GM18520 (cell line): Measurements from ENCODE around the gene CUL1.

ENCODE experiments used
- ATAC-seq: cut with Tn5 transposase; IDR thresholded peaks from one replicate; pipeline ENCODE4 v1.9.1; 2021; ENCODE audit not compliant: unreplicated experiment

CUL1 gene

DNA sequence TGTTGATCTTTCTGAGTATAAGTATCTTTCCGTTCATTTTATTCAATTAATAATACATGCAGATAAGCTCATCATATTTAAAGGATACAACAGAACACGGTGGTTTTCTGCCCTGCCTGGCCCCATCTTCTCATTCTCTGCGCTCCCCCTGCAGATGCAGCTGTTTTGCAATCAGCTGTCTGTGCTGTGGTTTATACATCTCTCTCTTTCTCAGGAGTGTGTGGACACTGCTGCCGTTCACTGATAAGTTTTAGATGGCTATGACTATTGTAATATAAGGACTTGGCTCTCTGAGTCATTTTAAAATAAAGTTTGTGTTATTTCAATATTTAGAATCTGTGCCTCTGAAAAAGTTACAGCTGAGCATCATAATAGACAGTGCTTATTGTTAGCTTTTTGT lies 54.5 kb downstream of the CUL1 start:
- ATAC-seq = no peak

DNA sequence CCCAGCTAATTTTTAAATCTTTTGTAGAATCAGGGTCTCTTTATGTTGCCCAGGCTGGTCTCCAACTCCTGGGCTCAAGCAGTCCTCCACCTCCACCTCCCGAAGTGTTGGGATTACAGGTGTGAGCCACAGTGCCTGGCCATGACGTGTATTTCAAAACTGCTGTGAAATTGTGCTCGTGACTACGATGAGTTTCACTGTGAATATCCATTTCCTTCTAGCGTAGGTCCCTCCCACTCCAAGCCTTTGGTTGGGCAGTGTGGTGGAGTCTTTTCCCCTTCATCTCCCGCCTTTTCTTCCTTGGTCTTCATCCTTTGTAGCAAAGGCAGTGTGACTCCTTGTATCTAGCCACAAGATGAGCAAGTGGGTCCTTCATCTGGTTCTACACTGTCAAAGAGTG lies 56.2 kb downstream of the CUL1 start:
- ATAC-seq = no peak

DNA sequence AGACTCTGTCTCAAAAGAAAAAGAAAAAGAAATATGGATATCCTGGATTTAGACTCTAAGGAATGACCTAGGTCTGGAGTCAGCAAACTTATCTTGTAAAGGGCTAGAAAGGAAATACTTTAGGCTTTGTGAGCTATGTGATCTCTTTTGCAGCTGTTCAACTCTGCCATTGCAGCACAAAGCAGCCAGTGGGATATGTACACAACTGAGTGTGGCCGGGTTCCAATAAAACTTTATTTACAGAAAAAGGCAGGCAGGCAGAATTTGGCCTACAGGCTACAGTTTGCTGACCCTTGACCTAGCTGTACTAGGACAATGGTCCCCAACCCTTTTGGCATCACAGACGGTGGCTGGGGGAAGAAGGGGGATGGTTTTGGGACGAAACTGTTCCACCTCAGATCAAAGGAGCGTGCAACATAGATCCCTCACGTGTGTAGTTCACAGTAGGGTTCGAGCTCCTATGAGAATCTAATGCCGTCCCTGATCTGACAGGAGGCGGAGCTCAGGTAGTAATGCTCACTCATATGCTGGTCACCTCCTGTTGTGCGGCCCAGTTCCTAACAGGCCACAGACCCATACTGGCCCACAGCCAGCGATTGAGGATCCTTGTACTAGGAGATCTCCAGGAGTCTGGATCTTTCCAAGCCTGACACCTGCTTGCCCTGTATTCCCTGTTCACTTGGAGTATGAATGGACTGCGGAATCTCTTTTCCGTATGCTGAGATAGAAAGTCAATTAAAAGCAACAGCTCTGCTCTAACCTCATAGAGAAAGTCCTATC lies 63.0 kb downstream of the CUL1 start:
- ATAC-seq = no peak

DNA sequence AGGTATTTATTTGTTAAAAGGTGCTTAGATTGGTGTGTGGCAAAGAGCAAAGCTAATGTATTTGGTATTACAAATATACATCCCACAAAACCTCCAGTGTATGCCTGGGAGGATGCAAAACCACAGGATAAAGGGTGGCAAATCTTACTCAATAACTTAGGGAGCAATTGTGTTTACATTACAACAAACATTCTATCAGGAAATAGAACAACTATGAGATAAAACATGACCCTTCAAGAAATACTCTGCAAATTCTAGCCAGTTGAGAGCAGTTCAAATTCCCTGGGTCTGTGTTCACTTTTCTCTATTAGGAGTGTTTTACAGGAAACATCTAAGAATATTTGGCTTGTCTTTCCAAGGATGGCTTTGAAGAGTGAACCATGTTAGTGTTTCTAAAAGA lies 64.9 kb downstream of the CUL1 start:
- no peak for ATAC-seq

DNA sequence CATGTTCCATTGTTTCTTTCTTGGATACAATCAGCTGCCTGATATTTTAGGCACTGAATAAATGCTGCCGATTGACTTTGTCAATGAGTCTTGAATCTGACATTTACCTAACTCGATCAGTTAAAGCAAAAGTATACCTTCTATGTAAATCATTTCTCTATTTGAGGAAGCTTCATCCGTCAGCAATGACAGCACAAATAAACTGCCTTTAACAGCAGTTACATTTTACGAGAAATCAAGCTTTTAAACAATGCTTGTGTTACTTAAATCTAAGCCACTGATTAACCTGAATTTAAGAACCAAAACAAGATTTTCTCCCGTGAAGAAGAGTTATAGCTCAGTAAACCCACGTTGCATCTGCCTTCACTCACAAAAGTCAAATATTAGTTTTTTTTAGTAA lies 71.3 kb downstream of the CUL1 start:
- no peak for ATAC-seq

DNA sequence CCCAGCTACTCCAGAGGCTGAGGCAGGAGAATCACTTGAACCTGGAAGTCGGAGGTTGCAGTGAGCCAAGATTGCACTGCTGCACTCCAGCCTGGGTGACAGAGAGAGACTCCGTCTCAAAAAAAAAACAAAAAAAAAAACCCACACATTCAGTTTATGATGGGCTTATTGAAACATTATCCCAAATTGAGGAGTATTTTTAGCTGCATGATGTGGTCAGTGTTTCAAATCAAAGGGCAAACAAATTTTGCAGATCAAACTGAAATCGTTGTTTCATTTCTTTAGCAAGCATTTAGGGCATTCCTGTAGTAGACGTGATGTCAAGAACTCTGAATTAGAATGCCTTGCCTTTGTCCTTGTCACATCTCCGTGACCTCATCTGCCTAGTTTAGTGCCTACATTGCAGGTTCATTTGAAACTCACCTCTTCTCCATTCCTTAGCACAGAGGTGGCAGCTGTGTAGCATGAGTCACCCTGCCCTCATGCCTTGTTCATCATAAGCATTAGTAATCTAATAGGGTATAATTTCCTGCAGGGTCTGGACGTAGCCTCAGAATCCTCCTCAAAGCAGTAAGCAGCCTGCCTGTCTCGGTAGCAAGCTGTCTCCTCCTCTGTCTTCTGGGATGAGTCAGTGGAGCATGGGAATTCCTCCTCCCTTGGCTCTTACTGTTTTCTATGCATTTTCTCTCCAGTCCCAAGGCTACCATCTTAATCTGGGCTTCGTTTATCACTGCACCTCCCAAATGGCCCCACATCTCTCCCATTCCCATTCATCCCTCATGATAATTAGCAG lies 73.8 kb downstream of the CUL1 start:
- ATAC-seq = no peak

DNA sequence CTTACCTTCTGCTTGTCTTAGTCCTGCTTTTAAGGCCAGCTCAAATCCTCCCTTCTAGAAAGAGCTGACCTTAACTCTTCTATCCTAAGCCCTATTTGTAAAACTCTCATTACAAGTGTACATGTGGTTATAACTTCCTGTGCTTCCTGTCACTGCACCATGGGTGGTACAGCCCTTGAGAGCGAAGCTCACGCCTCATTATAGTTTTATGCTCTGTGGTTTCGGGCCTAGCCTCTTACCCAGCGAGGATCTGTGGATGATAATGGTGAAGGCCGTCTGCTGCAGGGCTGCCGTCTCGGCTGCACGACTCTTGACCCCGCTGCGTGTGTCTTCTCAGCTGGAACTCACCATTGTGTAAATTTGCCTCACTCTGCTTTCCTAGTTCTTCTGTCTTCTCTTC lies 74.6 kb downstream of the CUL1 start:
- peak; percentile 64 for ATAC-seq

DNA sequence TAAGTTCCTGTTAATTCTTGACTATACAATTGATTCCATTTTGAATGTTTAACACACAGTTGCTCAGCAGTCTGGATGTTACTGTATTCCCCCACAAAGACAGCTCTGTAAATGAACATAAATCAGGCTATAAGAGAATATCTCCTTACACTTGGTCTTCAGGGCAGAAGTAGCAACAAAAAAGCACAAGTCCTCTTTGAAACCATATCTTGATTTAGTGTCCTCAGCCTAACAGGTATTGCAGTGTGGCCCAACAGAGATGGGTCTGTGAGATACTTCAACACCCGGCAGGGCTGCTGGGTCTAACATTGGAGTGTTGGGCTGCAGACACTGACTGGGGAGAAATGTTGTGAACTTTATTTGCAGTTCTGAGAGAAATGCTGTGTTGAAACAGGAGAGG lies 75.8 kb downstream of the CUL1 start:
- no peak for ATAC-seq

DNA sequence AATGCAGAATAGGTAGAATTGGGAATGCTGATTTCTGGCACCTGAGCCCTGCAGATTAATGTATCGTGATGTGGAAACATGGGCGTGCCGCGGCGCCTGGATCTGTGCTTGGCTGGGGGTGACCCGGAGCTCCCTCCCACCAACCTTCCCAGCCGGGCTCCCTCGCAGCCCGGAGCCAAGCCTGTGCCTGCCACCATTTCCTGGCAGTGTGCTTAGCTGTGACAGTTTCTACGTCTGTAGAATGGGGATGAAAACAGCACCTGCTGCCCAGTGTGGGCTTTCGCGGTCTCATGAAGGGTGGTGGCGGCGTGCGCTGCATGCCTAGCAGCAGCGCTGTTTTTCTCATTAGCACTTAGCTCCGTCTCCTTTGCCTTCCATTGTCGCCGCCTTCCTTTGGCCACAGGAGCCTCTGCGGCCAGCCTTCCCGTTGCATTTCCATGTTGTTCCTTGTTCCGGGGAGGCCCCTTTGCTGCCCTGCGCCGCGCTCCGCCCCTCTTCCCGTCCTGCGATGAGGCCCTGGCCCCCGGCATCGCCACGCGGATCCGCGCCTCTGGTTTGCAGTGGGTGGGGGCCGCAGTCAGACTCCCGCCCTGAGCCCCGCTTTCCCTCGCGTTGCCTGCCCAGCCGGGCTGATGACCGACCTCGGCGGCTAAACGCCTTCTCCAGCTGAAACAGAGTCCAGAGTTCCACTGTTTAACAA lies 84.2 kb downstream of the CUL1 start:
- ATAC-seq = no peak

DNA sequence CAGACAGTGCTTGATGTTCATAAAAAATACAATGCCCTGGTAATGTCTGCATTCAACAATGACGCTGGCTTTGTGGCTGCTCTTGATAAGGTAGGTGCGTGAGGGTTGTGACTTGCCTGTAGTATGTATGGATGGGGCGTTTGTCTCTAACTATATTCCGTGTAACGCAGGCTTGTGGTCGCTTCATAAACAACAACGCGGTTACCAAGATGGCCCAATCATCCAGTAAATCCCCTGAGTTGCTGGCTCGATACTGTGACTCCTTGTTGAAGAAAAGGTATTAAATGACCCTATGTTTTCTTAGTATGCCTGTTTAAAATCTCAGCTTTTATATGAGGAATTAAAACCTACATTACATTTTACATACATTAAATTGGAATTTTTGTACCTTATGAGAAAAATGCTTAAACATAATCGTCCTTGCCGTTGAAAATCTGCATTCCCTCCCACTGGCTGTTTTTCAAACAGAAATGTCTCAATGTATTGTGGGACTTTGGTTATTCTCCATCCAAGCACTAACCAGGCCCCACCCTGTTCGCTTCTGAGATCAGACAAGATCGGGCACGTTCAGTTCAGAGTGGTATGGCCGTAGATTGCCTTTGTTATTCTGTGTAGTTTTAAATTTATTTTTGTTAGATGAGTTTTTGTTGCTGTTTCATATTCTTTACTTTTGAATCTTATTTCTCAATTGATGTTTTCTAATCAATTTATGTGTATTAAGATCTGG lies 85.3 kb downstream of the CUL1 start:
- ATAC-seq = no peak

DNA sequence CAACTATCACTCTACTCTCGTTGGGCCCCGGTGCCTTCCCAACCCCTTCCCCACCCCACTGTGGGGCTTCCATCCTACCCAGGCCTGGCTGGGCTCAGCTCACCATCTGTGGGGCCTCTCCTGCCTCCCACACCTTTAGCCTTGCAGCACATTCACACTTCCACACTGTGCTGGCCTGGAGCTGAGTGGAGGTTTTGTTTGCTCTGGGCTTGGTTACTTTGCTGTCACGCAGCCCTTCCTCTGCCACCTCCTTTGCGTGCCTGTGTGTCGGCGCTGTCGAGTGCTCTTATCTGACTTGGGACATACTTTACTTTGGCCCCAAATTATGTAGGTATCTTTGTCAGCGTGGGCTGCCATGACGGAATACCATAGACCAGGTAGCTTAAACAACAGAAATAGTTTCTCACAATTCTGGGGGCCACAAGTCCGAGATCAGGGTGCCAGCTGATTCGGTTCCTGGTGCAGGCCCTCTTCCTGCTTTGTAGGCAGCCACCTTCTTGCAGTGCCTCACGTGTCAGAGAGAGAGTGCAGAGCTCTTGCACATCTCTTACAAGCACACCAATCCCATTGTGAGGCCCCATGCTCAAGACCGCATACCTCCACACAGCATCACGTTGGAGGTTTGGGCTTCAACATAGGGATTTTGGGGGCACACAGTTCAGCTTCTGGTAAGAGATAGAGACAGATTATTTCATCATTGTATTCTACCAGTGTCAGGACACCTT lies 89.0 kb downstream of the CUL1 start:
- ATAC-seq = no peak

DNA sequence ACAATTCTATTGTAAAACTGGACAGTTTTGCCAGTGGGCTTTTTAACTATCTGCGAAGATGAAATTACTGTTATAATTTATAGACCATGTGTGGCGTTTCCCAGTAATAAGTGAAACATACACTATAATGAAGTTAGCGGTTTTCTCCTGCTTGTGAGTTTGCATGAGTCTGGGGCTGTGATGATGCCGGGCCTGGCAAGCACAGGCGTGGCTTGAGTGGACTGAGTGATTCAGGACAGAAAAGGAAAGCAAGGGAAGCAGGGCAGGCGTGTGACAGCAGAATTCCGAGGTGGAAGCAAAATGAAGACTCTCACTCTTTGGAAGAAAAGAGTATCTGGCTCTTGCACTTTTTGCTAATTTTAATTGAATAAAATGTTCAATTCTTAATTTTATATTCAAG lies 90.5 kb downstream of the CUL1 start:
- no peak for ATAC-seq

DNA sequence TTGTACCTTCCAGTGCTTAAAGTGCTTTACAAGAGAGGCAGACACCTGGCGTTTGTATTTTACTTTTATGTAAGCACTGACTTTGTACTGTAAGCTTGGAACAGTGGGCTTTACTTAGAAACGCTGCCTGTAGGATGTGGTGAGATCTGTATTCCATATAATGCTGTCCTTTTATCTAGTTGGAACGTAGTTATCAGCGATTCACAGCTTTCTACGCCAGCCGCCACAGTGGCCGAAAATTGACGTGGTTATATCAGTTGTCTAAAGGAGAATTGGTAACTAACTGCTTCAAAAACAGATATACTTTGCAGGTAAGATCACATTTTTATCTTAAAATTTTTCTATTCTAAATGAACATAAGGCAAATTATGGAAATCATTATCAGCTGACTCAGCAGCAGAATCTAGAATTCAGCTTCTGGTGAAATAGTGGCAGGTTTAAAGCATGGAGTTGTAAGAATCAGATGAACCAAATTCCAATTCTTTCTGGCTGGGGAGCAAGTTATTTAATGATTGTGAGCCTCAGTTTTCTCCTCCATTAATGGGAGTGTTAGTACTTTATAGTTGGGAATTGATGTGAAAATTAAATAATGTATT lies 91.5 kb downstream of the CUL1 start:
- ATAC-seq = no peak

DNA sequence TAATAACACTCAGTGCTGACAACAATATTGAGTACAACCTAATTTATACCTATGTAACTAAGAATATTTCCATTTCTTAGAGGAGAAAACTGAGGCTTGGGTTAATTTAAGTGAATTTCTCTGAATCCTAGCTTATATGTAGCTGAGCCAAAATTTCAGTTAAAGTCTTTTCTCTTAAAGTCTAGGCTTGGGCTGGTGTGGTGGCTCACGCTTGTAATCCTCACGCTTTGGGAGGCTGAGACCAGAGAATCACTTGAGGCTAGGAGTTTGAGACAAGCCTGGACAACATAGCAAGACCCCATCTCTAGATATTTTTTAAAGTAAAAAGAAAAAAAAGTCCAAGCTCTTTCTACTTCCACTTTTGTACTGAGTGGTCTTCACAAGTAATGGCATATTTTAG lies 92.1 kb downstream of the CUL1 start:
- ATAC-seq = no peak

DNA sequence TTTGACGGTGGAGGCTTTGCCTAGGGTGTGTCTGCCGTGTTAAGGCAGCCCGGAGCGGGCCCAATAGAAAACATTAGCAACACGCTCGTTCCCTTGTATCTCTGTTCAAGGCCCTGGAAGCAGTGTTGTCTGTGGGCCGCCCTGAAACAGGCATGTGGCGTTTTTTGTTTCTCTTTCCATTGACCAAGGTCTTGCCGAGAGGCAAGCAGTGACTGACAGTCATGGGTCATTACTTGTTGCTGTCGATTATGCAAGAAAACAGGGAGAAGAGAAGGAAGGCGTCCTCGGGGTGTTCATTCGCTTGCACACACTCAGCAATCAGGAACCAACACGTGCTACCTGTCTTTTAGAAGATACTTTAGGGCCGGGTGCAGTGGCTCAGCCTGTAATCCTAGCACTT lies 92.8 kb downstream of the CUL1 start:
- no peak for ATAC-seq

DNA sequence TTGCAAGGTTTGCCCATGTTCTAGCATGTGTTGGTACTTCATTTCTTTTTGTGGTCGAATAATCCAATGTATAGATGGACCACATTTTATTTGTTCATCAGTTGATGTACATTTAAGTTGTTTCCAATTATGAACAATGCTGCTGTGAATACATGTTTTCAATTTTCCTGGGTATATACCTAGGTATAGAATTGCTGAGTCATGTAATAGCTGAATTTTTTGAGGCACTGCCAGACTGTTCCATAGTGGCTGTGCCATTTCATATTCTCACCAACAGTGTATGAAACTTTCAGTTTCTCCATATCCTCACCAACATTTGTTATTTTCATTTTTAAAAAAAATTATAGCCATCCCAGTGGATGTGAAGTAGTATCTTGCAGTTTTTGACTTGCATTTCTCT lies 94.9 kb downstream of the CUL1 start:
- no peak for ATAC-seq

DNA sequence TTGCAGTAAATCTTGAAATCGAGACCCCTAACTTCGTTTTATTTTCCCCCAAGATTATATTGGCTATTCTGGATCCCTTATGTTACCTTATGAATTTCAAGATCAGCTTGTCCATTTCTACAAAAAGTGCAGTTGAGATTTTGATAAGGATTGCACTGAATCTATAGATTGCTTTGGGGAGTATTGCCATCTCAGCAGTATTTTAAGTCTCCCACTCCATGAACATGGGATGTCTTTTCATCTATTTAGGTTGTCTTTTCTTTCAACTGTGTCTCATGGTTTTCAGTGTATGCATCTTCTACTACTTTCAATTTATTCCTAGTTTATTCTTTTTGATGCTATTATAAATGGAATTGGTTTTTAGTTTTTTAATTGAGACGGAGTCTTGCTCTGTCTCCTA lies 95.8 kb downstream of the CUL1 start:
- ATAC-seq = no peak

DNA sequence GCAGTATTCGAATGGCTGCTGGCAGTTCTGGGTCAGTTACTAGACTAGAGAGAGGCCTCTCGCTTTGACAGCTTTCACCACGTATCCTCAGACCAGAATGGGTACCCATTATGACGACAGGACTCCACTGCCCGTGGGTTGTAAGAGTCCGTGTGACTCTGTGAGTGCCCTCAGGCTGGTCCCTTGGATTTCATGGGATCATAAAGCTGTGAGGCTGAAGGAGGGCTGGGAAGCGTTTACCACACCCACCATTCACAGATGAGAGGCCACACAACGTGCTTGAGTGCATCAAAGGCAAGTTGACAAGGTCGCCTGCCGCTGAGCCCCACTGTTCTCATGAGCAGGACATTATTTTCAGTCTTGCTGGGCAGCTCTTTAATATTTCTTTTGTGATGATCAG lies 98.1 kb downstream of the CUL1 start:
- no peak for ATAC-seq

DNA sequence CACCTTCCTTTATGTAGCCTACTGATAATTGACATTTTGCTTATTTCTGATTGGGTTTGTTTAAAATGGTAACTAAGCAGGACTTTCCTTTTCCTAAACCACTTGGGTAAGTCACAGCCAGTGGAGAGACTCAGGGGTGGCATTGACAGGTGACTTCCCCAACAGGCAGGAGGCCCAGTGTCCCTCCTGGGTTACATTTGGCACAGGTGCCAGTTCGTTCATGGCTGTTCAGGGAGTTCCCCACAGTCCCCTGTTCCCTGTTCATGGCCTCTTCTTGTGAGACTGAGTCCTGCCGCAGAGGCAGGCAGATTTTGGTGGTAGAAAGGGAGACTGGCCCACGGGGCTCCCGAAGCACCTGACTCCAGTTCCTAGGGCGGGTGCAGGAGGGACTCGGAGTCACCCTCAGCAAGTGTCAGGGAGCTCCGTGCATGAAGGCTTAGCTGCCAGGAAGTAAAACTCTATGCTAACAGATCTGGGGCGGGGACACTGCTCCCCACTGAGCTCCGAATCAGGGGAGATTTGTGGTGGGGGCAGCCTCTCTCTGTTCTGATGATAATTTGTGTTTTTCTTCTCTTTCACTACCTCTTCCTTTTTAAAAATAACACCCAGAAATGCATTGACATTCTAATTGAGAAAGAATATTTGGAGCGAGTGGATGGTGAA lies 101.3 kb downstream of the CUL1 start:
- ATAC-seq = no peak

DNA sequence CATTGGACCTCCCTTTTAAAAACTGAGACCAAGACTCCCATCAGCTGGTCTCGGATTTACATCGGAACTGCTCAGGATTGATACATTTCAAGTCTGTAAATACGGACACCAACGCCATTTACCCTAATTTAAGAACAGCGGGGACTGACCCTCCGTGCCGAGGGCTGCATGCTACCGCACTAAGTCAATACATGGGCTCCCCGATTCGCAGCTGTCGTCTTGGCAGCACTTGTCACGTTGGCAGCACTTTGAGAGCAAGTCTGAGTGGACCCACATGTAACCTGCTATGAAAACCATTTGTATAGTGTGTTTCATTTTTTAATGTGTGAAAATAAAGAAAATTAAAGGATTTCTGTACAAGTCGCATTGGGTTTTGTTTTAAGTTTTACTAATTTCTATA lies 102.0 kb downstream of the CUL1 start:
- ATAC-seq = no peak
